ENCODE data around the gene PGBD4.

Gene PGBD4

GRCh38 chr15:34101366-34102174, at the start of gene PGBD4, which contains the start of gene EMC7:
Gene PGBD4, plus strand, starts transcription at chr15:34102083. Its CDS starts 449 bp downstream, at chr15:34102532.
Gene EMC7, minus strand, starts transcription at chr15:34101862. Its CDS starts 23 bp downstream, at chr15:34101839.
- DNase-seq = peak; percentile 99

GRCh38 chr15:34054081-34054707, 47.7 kb upstream of the PGBD4 start:
- DNase-seq = no peak

GRCh38 chr15:34055868-34056595, 45.9 kb upstream of the PGBD4 start:
- no peak for DNase-seq

- no peak for DNase-seq
These were observed 45.0 kb upstream of the PGBD4 start for GRCh38 chr15:34056911-34057310.

- no peak for DNase-seq
These were observed 42.4 kb upstream of the PGBD4 start for GRCh38 chr15:34059476-34059875.

GRCh38 chr15:34059946-34060345, 41.9 kb upstream of the PGBD4 start:
- no peak for DNase-seq

GRCh38 chr15:34064438-34064837, 37.4 kb upstream of the PGBD4 start:
- no peak for DNase-seq

GRCh38 chr15:34065261-34065660, 36.6 kb upstream of the PGBD4 start:
- DNase-seq = no peak

- no peak for DNase-seq
These were observed 35.9 kb upstream of the PGBD4 start for GRCh38 chr15:34065941-34066340.

- no peak for DNase-seq
These were observed 31.9 kb upstream of the PGBD4 start for GRCh38 chr15:34070003-34070402.

- DNase-seq = no peak
These were observed 25.1 kb upstream of the PGBD4 start for GRCh38 chr15:34076785-34077184.

GRCh38 chr15:34078900-34079299, 23.0 kb upstream of the PGBD4 start:
- no peak for DNase-seq

GRCh38 chr15:34079904-34080303, 22.0 kb upstream of the PGBD4 start:
- DNase-seq = no peak

- DNase-seq = no peak
These were observed 17.8 kb upstream of the PGBD4 start for GRCh38 chr15:34084086-34084485.

- no peak for DNase-seq
These were observed 16.1 kb upstream of the PGBD4 start for GRCh38 chr15:34085746-34086145.

GRCh38 chr15:34099914-34100313, 2.0 kb upstream of the PGBD4 start:
- DNase-seq = no peak

- no peak for DNase-seq
These were observed 467 bp downstream of the PGBD4 start for GRCh38 chr15:34102175-34102925.

GRCh38 chr15:34106423-34106822, 4.5 kb downstream of the PGBD4 start:
- DNase-seq = no peak

- no peak for DNase-seq
These were observed 5.4 kb downstream of the PGBD4 start for GRCh38 chr15:34107315-34107714.

- peak; percentile 28 for DNase-seq
These were observed 8.1 kb downstream of the PGBD4 start for GRCh38 chr15:34109797-34110663.

GRCh38 chr15:34111488-34111887, 9.6 kb downstream of the PGBD4 start:
- DNase-seq = no peak

- DNase-seq = no peak
These were observed 12.3 kb downstream of the PGBD4 start for GRCh38 chr15:34114215-34114614.
